MM.1S (cell line): ENCODE data around the gene DIAPH3.

Experiments used
- DNase-seq: peaks from one replicate; pipeline ENCODE4 v3.0.0-alpha.2; 2015
- H2AFZ ChIP-seq: fragments of 300-600 bp; sonication (generic); 2 replicates; pipeline ENCODE4 v1.6.0; 2016; ENCODE audit warnings: antibody characterized with exemption, low read length
- H3F3A ChIP-seq: fragments of 300-600 bp; sonication (generic); 2 replicates; pipeline ENCODE4 v1.6.1; 2016; ENCODE audit warnings: mild to moderate bottlenecking, antibody characterized with exemption, low read length, moderate library complexity, mixed read lengths; ENCODE audit not compliant: insufficient read depth
- H3K27ac ChIP-seq: fragments of 300-600 bp; sonication (generic); 2 replicates; pipeline ENCODE4 v1.5.1; 2016; ENCODE audit warnings: mild to moderate bottlenecking, low read length
- H3K27me3 ChIP-seq: fragments of 300-600 bp; sonication (generic); replicated peaks from 2 replicates; pipeline ENCODE4 v1.6.0; 2016; ENCODE audit warnings: low read length; ENCODE audit not compliant: insufficient read depth
- H3K36me3 ChIP-seq: fragments of 300-600 bp; sonication (generic); replicated peaks from 2 replicates; pipeline ENCODE4 v1.6.1; 2016; ENCODE audit warnings: mild to moderate bottlenecking, low read length, mixed read lengths; ENCODE audit not compliant: insufficient read depth
- H3K4me1 ChIP-seq: fragments of 300-600 bp; sonication (generic); 2 replicates; pipeline ENCODE4 v1.6.1; 2016; ENCODE audit warnings: low read length, mixed read lengths
- H3K4me2 ChIP-seq: fragments of 300-600 bp; sonication (generic); 2 replicates; pipeline ENCODE4 v1.6.0; 2016; ENCODE audit warnings: low read depth, low read length
- H3K4me3 ChIP-seq: fragments of 300-600 bp; sonication (generic); 2 replicates; pipeline ENCODE4 v1.5.1; 2016; ENCODE audit warnings: low read length, mixed read lengths
- H3K79me2 ChIP-seq: fragments of 300-600 bp; sonication (generic); 2 replicates; pipeline ENCODE4 v1.6.1; 2016; ENCODE audit warnings: mixed run types, low read length, mixed read lengths
- H3K9ac ChIP-seq: fragments of 300-600 bp; sonication (generic); 2 replicates; pipeline ENCODE4 v1.6.1; 2016; ENCODE audit warnings: low read length, mixed read lengths
- H3K9me2 ChIP-seq: fragments of 300-600 bp; sonication (generic); replicated peaks from 2 replicates; pipeline ENCODE4 v1.6.1; 2016; ENCODE audit warnings: mild to moderate bottlenecking, low read length, mixed read lengths; ENCODE audit not compliant: insufficient read depth
- H3K9me3 ChIP-seq: fragments of 300-600 bp; sonication (generic); replicated peaks from 2 replicates; pipeline ENCODE4 v1.6.1; 2016; ENCODE audit warnings: mild to moderate bottlenecking, low read length, mixed read lengths; ENCODE audit not compliant: insufficient read depth
- H4K20me1 ChIP-seq: fragments of 300-600 bp; sonication (generic); 2 replicates; pipeline ENCODE4 v1.6.1; 2016; ENCODE audit warnings: mild to moderate bottlenecking, low read length, moderate library complexity, mixed read lengths; ENCODE audit not compliant: insufficient read depth
- CTCF ChIP-seq: fragments of 300-600 bp; sonication (generic); IDR thresholded peaks from 2 replicates; pipeline ENCODE4 v1.5.1; 2016; ENCODE audit warnings: antibody characterized with exemption, low read length, mixed read lengths
- EZH2 ChIP-seq: fragments of 300-600 bp; sonication (generic); optimal IDR thresholded peaks from 2 replicates; pipeline ENCODE3; 2017; ENCODE audit warnings: low read depth, mild to moderate bottlenecking, antibody characterized with exemption, low read length, mixed read lengths
- EZH2phosphoT487 ChIP-seq: fragments of 300-600 bp; sonication (generic); IDR thresholded peaks from 2 replicates; pipeline ENCODE4 v1.6.1; 2018; ENCODE audit warnings: antibody characterized with exemption, low read length

DIAPH3 gene

GRCh38 chr13:60121337-60121687, 42.4 kb downstream of the DIAPH3 start:
- H3F3A ChIP-seq, result no peaks in the 10 kb centered on the region
- no peak overlapping the region for H3K4me2 ChIP-seq
- no peak overlapping the region for H3K27ac ChIP-seq
- no peaks in the 10 kb centered on the region for H3K36me3 ChIP-seq
- H3K27me3 ChIP-seq, result no peaks in the 10 kb centered on the region
- H3K9me2 ChIP-seq, result no peaks in the 10 kb centered on the region
- TF ChIP-seq EZH2, result no peak
- TF ChIP-seq CTCF, result no peak
- TF ChIP-seq EZH2phosphoT487, result no peak
- no peak overlapping the region for H3K9ac ChIP-seq
- no peak for DNase-seq
- H3K4me3 ChIP-seq, result no peak overlapping the region
- H3K4me1 ChIP-seq, result no peaks in the 10 kb centered on the region
- no peak overlapping the region for H2AFZ ChIP-seq
- no peaks in the 10 kb centered on the region for H3K79me2 ChIP-seq
- H4K20me1 ChIP-seq, result no peaks in the 10 kb centered on the region
- H3K9me3 ChIP-seq, result no peaks in the 10 kb centered on the region

GRCh38 chr13:60120617-60121336, 43.0 kb downstream of the DIAPH3 start:
- Histone ChIP-seq H3K9me2 (no peaks in the 10 kb centered on the region), H2AFZ (no peak overlapping the region), H3K4me1 (no peaks in the 10 kb centered on the region), H3K27me3 (no peaks in the 10 kb centered on the region), H3K4me3 (no peak overlapping the region), H3K79me2 (no peaks in the 10 kb centered on the region), H3K9ac (no peak overlapping the region), H3K9me3 (no peaks in the 10 kb centered on the region), H4K20me1 (no peaks in the 10 kb centered on the region), H3F3A (no peaks in the 10 kb centered on the region), H3K36me3 (no peaks in the 10 kb centered on the region), H3K4me2 (no peak overlapping the region), H3K27ac (no peak overlapping the region)
- DNase-seq, result no peak
- no peak for TF ChIP-seq CTCF
- TF ChIP-seq EZH2phosphoT487, result no peak
- TF ChIP-seq EZH2, result no peak

- H3K4me3 ChIP-seq, result no peak overlapping the region
- H3K9ac ChIP-seq, result no peak overlapping the region
- no peaks in the 10 kb centered on the region for H3K27me3 ChIP-seq
- H3K4me1 ChIP-seq, result no peaks in the 10 kb centered on the region
- no peak for DNase-seq
- no peaks in the 10 kb centered on the region for H3F3A ChIP-seq
- H3K9me3 ChIP-seq, result no peaks in the 10 kb centered on the region
- no peaks in the 10 kb centered on the region for H4K20me1 ChIP-seq
- H3K27ac ChIP-seq, result no peak overlapping the region
- no peaks in the 10 kb centered on the region for H3K79me2 ChIP-seq
- H3K4me2 ChIP-seq, result no peak overlapping the region
- no peak overlapping the region for H2AFZ ChIP-seq
- H3K36me3 ChIP-seq, result no peaks in the 10 kb centered on the region
- H3K9me2 ChIP-seq, result no peaks in the 10 kb centered on the region
- TF ChIP-seq CTCF, result no peak
Observed at GRCh38 chr13:60118696-60119400, 44.9 kb downstream of the DIAPH3 start.
